Measurements from ENCODE around the gene PNPLA7. TPM values are rescaled to one million over a fixed set of nuclear protein-coding genes. Genes with fewer than 3 reads are reported as not detected.

PNPLA7 gene
- polyA plus RNA-seq, 1 of the 3 experiments (the other 2 are of a cell fraction) = 0.99 TPM

DNA sequence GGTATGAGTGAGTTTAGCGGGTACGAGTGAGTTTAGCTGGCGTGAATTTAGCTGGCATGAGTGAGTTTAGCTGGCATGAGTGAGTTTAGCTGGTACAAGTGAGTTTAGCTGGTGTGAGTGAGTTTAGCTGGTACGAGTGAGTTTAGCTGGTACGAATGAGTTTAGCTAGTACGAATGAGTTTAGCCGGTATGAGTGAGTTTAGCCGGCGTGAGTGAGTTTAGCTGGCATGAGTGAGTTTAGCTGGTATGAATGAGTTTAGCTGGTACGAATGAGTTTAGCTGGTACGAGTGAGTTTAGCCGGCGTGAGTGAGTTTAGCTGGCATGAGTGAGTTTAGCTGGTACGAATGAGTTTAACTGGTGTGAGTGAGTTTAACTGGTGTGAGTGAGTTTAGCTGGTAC lies 41.0 kb downstream of the PNPLA7 start:
- H3K27me3 ChIP-seq (ENCODE audit: insufficient read depth) = no peaks in the 10 kb centered on the region
- H3K9ac ChIP-seq = no peak overlapping the region
- H3K27ac ChIP-seq (ENCODE audit: low read depth in 2 of 2, low read length in 1 of 2) = no peak overlapping the region
- no peak overlapping the region for H3K4me3 ChIP-seq (ENCODE audit: low read depth in 2 of 2, low read length in 1 of 2)
- POLR2A ChIA-PET = no interaction called here
- no peaks in the 10 kb centered on the region for H3K4me1 ChIP-seq (ENCODE audit: control insufficient read depth in 1 of 2, insufficient read depth in 2 of 2, low read depth in 1 of 2, low read length in 1 of 2)
- H3K9me3 ChIP-seq = no peaks in the 10 kb centered on the region
- no peaks in the 10 kb centered on the region for H3K36me3 ChIP-seq (replicated peaks in 1 of 2; ENCODE audit: control insufficient read depth in 1 of 2, insufficient read depth in 2 of 2, low read length in 1 of 2)
- CTCF ChIA-PET = interaction anchor here (0.6 to 2.1 kb wide), 14 partner anchors 12 to 225 kb away, joined by 3 to 9 read pairs (median 4); partner anchors contain the start of genes EXD3 and NOXA1
- no peaks in the 10 kb centered on the region for H4K20me1 ChIP-seq (ENCODE audit: insufficient read depth)
- H3K9me2 ChIP-seq = no peaks in the 10 kb centered on the region
- no peak overlapping the region for H2AFZ ChIP-seq (ENCODE audit: low read depth)
- TF ChIP-seq ELF1 (IDR thresholded peaks at IDR 0.05) = no peak
- TF ChIP-seq FOSL2 (IDR thresholded peaks at IDR 0.05; ENCODE audit: borderline replicate concordance, low read depth) = no peak
- TF ChIP-seq FOXJ3 (CRISPR knock-in tag; IDR thresholded peaks at IDR 0.05) = no peak
- TF ChIP-seq, protein P1, sequence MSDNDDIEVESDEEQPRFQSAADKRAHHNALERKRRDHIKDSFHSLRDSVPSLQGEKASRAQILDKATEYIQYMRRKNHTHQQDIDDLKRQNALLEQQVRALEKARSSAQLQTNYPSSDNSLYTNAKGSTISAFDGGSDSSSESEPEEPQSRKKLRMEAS (IDR thresholded peaks at IDR 0.05; ENCODE audit: low read depth) = no peak
- TF ChIP-seq MXI1 (IDR thresholded peaks at IDR 0.05; ENCODE audit: low read depth, low read length) = no peak
- TF ChIP-seq GATA2 (CRISPR knock-in tag; IDR thresholded peaks at IDR 0.05) = no peak
- TF ChIP-seq, protein P2, sequence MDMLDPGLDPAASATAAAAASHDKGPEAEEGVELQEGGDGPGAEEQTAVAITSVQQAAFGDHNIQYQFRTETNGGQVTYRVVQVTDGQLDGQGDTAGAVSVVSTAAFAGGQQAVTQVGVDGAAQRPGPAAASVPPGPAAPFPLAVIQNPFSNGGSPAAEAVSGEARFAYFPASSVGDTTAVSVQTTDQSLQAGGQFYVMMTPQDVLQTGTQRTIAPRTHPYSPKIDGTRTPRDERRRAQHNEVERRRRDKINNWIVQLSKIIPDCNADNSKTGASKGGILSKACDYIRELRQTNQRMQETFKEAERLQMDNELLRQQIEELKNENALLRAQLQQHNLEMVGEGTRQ (IDR thresholded peaks at IDR 0.05; ENCODE audit: borderline replicate concordance, low read depth, low read length) = no peak
- TF ChIP-seq EZH2phosphoT487 (IDR thresholded peaks at IDR 0.05; ENCODE audit: borderline replicate concordance, low read depth) = no peak
- no peak for TF ChIP-seq MEF2A (IDR thresholded peaks at IDR 0.05; ENCODE audit: borderline replicate concordance, low read depth)
- TF ChIP-seq RXRA (IDR thresholded peaks at IDR 0.05; ENCODE audit: borderline replicate concordance, low read depth) = no peak
- no peak for TF ChIP-seq SIN3A (IDR thresholded peaks at IDR 0.05; ENCODE audit: borderline replicate concordance, low read depth, low read length)
- H3F3A ChIP-seq (replicated peaks; ENCODE audit: insufficient read depth) = peaks cover 5% of the 10 kb centered on the region
- 92% methylated on average over 14 of the region's 14 CpGs for WGBS (ENCODE audit: low lambda C conversion rate)
- no peak overlapping the region for H3K4me2 ChIP-seq
- H3K79me2 ChIP-seq (ENCODE audit: insufficient read depth) = no peaks in the 10 kb centered on the region
- no peak for DNase-seq

DNA sequence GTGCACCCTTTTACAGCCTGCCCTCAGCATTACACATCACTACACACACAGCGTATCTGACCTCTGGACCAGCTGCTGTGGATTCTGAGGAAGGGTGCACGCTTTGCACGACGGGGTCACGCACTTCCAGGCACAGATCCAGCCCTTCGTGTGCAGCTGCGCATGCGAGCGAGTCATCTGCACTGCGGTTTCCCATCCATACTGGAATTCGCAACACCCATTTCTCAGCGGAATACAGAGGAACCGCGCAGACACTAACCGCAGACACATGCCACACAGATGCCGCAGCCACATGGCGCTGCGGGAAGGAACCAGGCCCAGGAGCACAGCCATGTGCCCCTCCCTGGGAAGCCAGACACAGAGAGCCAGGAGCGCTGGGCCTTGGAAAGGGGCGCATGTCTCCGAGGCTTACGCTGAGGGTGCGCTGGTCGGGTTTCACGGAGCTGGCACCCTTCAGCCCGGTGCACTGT lies 43.5 kb downstream of the PNPLA7 start:
- Histone ChIP-seq H3K9me3 (no peaks in the 10 kb centered on the region), H2AFZ (ENCODE audit: low read depth) (no peak overlapping the region), H3K4me1 (ENCODE audit: control insufficient read depth in 1 of 2, insufficient read depth in 2 of 2, low read depth in 1 of 2, low read length in 1 of 2) (no peaks in the 10 kb centered on the region), H3K9me2 (no peaks in the 10 kb centered on the region), H3K36me3 (replicated peaks in 1 of 2; ENCODE audit: control insufficient read depth in 1 of 2, insufficient read depth in 2 of 2, low read length in 1 of 2) (no peaks in the 10 kb centered on the region), H3K79me2 (ENCODE audit: insufficient read depth) (no peaks in the 10 kb centered on the region), H3F3A (replicated peaks; ENCODE audit: insufficient read depth) (peaks cover 5% of the 10 kb centered on the region), H3K4me2 (no peak overlapping the region), H3K27me3 (ENCODE audit: insufficient read depth) (no peaks in the 10 kb centered on the region), H3K4me3 (ENCODE audit: low read depth in 2 of 2, low read length in 1 of 2) (no peak overlapping the region), H3K9ac (no peak overlapping the region), H4K20me1 (ENCODE audit: insufficient read depth) (no peaks in the 10 kb centered on the region), H3K27ac (ENCODE audit: low read depth in 2 of 2, low read length in 1 of 2) (no peak overlapping the region)
- CTCF ChIA-PET = interaction anchor here (0.7 to 1.5 kb wide), 3 partner anchors 28 to 212 kb away, joined by 3 to 4 read pairs (median 3); no protein-coding TSS in a partner anchor
- no peak for DNase-seq
- POLR2A ChIA-PET = interaction anchor here (0.7 kb wide), 1 partner anchor 115 kb away, joined by 4 read pairs; no protein-coding TSS in a partner anchor
- 80% methylated on average over 24 of the region's 26 CpGs for WGBS (ENCODE audit: low lambda C conversion rate)
- no peak for TF ChIP-seq RCOR1 (IDR thresholded peaks at IDR 0.05; ENCODE audit: low read length)
- no peak for TF ChIP-seq CHD2 (IDR thresholded peaks at IDR 0.05; ENCODE audit: low read length, partially characterized antibody)
- no peak for TF ChIP-seq FOXM1 (IDR thresholded peaks at IDR 0.05; ENCODE audit: low read depth)
- TF ChIP-seq NRF1 (IDR thresholded peaks at IDR 0.05; ENCODE audit: low read depth, low read length) = no peak
- TF ChIP-seq, protein P2 (IDR thresholded peaks at IDR 0.05; ENCODE audit: borderline replicate concordance, low read depth, low read length) = no peak
- no peak for TF ChIP-seq YY1 (IDR thresholded peaks at IDR 0.05; ENCODE audit: low read depth)
- TF ChIP-seq, protein P3, sequence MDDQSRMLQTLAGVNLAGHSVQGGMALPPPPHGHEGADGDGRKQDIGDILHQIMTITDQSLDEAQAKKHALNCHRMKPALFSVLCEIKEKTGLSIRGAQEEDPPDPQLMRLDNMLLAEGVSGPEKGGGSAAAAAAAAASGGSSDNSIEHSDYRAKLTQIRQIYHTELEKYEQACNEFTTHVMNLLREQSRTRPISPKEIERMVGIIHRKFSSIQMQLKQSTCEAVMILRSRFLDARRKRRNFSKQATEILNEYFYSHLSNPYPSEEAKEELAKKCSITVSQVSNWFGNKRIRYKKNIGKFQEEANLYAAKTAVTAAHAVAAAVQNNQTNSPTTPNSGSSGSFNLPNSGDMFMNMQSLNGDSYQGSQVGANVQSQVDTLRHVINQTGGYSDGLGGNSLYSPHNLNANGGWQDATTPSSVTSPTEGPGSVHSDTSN (IDR thresholded peaks at IDR 0.05) = no peak
- TF ChIP-seq, protein P4, sequence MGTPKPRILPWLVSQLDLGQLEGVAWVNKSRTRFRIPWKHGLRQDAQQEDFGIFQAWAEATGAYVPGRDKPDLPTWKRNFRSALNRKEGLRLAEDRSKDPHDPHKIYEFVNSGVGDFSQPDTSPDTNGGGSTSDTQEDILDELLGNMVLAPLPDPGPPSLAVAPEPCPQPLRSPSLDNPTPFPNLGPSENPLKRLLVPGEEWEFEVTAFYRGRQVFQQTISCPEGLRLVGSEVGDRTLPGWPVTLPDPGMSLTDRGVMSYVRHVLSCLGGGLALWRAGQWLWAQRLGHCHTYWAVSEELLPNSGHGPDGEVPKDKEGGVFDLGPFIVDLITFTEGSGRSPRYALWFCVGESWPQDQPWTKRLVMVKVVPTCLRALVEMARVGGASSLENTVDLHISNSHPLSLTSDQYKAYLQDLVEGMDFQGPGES (IDR thresholded peaks at IDR 0.05; ENCODE audit: low read depth, low read length) = no peak
- TF ChIP-seq NFIC (IDR thresholded peaks at IDR 0.05; ENCODE audit: borderline replicate concordance) = no peak
- no peak for TF ChIP-seq FOSL2 (IDR thresholded peaks at IDR 0.05; ENCODE audit: borderline replicate concordance, low read depth)
- TF ChIP-seq GABPA (IDR thresholded peaks at IDR 0.05; ENCODE audit: low read depth) = no peak
- no peak for TF ChIP-seq MXI1 (IDR thresholded peaks at IDR 0.05; ENCODE audit: low read depth, low read length)
- TF ChIP-seq EP300 (IDR thresholded peaks at IDR 0.05; ENCODE audit: borderline replicate concordance in 1 of 2, low read depth in 1 of 2, low read length in 1 of 2) = no peak
- no peak for TF ChIP-seq FOXJ3 (CRISPR knock-in tag; IDR thresholded peaks at IDR 0.05)
- no peak for TF ChIP-seq TAF1 (IDR thresholded peaks at IDR 0.05; ENCODE audit: borderline replicate concordance, low read depth, low read length)
- TF ChIP-seq, protein P5, sequence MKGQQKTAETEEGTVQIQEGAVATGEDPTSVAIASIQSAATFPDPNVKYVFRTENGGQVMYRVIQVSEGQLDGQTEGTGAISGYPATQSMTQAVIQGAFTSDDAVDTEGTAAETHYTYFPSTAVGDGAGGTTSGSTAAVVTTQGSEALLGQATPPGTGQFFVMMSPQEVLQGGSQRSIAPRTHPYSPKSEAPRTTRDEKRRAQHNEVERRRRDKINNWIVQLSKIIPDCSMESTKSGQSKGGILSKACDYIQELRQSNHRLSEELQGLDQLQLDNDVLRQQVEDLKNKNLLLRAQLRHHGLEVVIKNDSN (IDR thresholded peaks at IDR 0.05; ENCODE audit: borderline replicate concordance, low read depth) = no peak

All from SK-N-SH (cell line).